ENCODE measurements around the gene DPP3.

GRCh38 chr11:66478729-66479393, 1.4 kb upstream of the DPP3 start:
- TF ChIP-seq CTCF (conservative IDR thresholded peaks at IDR 0.05; ENCODE audit: low read depth, low read length) (peak; percentile 94), EZH2 (IDR thresholded peaks at IDR 0.05; ENCODE audit: borderline replicate concordance, low read depth, low read length, poor library complexity, severe bottlenecking) (no peak)
